HG03139 (cell line): ENCODE measurements around the gene GCHFR.

ENCODE experiments used
- ATAC-seq: cut with Tn5 transposase; IDR thresholded peaks from one replicate; pipeline ENCODE4 v1.9.1; 2021; ENCODE audit not compliant: unreplicated experiment

Gene GCHFR

GRCh38 chr15:40763801-40764628, at the start of gene GCHFR:
GCHFR (plus strand) TSS chr15:40764068; CDS start chr15:40764181, 113 bp downstream.
- ATAC-seq, result peak; percentile 32

- no peak for ATAC-seq
Measured at GRCh38 chr15:40714144-40714543, 49.7 kb upstream of the GCHFR start.

GRCh38 chr15:40716165-40716564, 47.7 kb upstream of the GCHFR start:
- ATAC-seq, result no peak

- ATAC-seq, result no peak
Measured at GRCh38 chr15:40721701-40722100, 42.2 kb upstream of the GCHFR start.

- ATAC-seq, result no peak
Measured at GRCh38 chr15:40722354-40722753, 41.5 kb upstream of the GCHFR start.

- no peak for ATAC-seq
Measured at GRCh38 chr15:40722934-40723333, 40.9 kb upstream of the GCHFR start.

GRCh38 chr15:40723919-40724318, 39.9 kb upstream of the GCHFR start:
- ATAC-seq, result no peak

GRCh38 chr15:40731034-40731433, 32.8 kb upstream of the GCHFR start:
- no peak for ATAC-seq

- ATAC-seq, result no peak
Measured at GRCh38 chr15:40736575-40736974, 27.3 kb upstream of the GCHFR start.

- no peak for ATAC-seq
Measured at GRCh38 chr15:40737048-40737447, 26.8 kb upstream of the GCHFR start.

- no peak for ATAC-seq
Measured at GRCh38 chr15:40739047-40739446, 24.8 kb upstream of the GCHFR start.

- ATAC-seq, result no peak
Measured at GRCh38 chr15:40739854-40740253, 24.0 kb upstream of the GCHFR start.

- no peak for ATAC-seq
Measured at GRCh38 chr15:40743485-40743901, 20.4 kb upstream of the GCHFR start.

GRCh38 chr15:40743921-40744814, 19.7 kb upstream of the GCHFR start:
- ATAC-seq, result no peak

GRCh38 chr15:40744815-40745152, 19.1 kb upstream of the GCHFR start:
- no peak for ATAC-seq

GRCh38 chr15:40746916-40747418, 16.9 kb upstream of the GCHFR start:
- ATAC-seq, result no peak

- no peak for ATAC-seq
Measured at GRCh38 chr15:40747685-40748631, 15.9 kb upstream of the GCHFR start.

GRCh38 chr15:40749151-40749630, 14.7 kb upstream of the GCHFR start:
- ATAC-seq, result no peak

- ATAC-seq, result no peak
Measured at GRCh38 chr15:40750885-40751284, 13.0 kb upstream of the GCHFR start.

GRCh38 chr15:40751745-40752144, 12.1 kb upstream of the GCHFR start:
- no peak for ATAC-seq

GRCh38 chr15:40754574-40754882, 9.3 kb upstream of the GCHFR start:
- peak; percentile 10 for ATAC-seq
